A549 (cell line): ENCODE measurements around the gene CD151. TPM values are rescaled to one million over a fixed set of nuclear protein-coding genes. Genes with fewer than 3 reads are reported as not detected.

ENCODE experiments used
- ATAC-seq, 2 experiments: fragments of 200-7000 bp in 1 of 2; fragments of >200 bp in 1 of 2; cut with Nextera tagmentation in 1 of 2; cut with Tn5 transposase in 1 of 2; 3 replicates each; pipeline versions ENCODE4 v1.8.0 to v1.9.1; 2018 to 2020; ENCODE audit warnings: mild to moderate bottlenecking in 1 of 2, moderate library complexity in 1 of 2
- CTCF ChIA-PET: fragments of 300-600 bp; sonication (Branson Sonifier 250); formaldehyde crosslinking; extraction: SDS; loops from one replicate; lab custom pipeline; 2021; ENCODE audit warnings: antibody characterized with exemption, inconsistent platforms; lab: Yijun Ruan, JAX
- POLR2A ChIA-PET: fragments of 350-600 bp; formaldehyde crosslinking; extraction: SDS; loops from one replicate; lab custom pipeline; 2021; ENCODE audit warnings: antibody characterized with exemption, inconsistent platforms; lab: Yijun Ruan, JAX
- DNase-seq, 2 experiments: peaks; one replicate each; pipeline versions ENCODE4 v3.0.0 to v3.0.0-alpha.2; 2011 to 2016; ENCODE audit warnings: low read depth in 1 of 2, low spot score in 1 of 2
- FAIRE-seq: peaks from 2 replicates; lab custom pipeline; 2011; peaks lifted over from hg19 to GRCh38; lab: Jason Lieb, UNC
- H3K27ac ChIP-seq, 2 experiments: fragments of >200 bp; sonication (Bioruptor Twin); formaldehyde crosslinking; 3 replicates each; pipeline ENCODE4 v1.5.1; 2016 to 2017
- H3K4me1 ChIP-seq: fragments of >200 bp; sonication (Bioruptor Twin); formaldehyde crosslinking; 3 replicates; pipeline ENCODE4 v1.6.1; 2016
- H3K4me2 ChIP-seq: fragments of >200 bp; sonication (Bioruptor Twin); formaldehyde crosslinking; 3 replicates; pipeline ENCODE4 v1.6.1; 2016
- H3K4me3 ChIP-seq: fragments of >200 bp; sonication (Bioruptor Twin); formaldehyde crosslinking; 3 replicates; pipeline ENCODE4 v1.5.1; 2016
- H3K9me3 ChIP-seq: fragments of >200 bp; sonication (Bioruptor Twin); formaldehyde crosslinking; 3 replicates; pipeline ENCODE4 v1.6.1; 2016
- BHLHE40 ChIP-seq: IDR thresholded peaks from 2 replicates; pipeline ENCODE4 v1.6.1; 2012; ENCODE audit warnings: low read depth, low read length, inconsistent platforms
- CBX2 ChIP-seq: fragments of 200-600 bp; sonication (generic); IDR thresholded peaks from 2 replicates; pipeline ENCODE4 v1.6.1; 2016; ENCODE audit warnings: low read depth, mild to moderate bottlenecking, borderline replicate concordance
- CBX8 ChIP-seq: fragments of 200-600 bp; sonication (generic); IDR thresholded peaks from 2 replicates; pipeline ENCODE4 v1.6.1; 2016
- CEBPB ChIP-seq, 2 experiments: fragments of >200 bp in 1 of 2; sonication (Bioruptor Twin) in 1 of 2; formaldehyde crosslinking in 1 of 2; IDR thresholded peaks; 2 replicates each; pipeline ENCODE4 v1.6.1; 2012 to 2016
- CHD2 ChIP-seq: fragments of 150-350 bp; IDR thresholded peaks from 2 replicates; pipeline ENCODE4 v1.6.1; 2014; ENCODE audit warnings: low read length; ENCODE audit not compliant: partially characterized antibody
- EHMT2 ChIP-seq: fragments of 200-600 bp; sonication (generic); IDR thresholded peaks from 2 replicates; pipeline ENCODE4 v1.6.1; 2016; ENCODE audit warnings: antibody characterized with exemption, low read depth, mild to moderate bottlenecking, moderate library complexity
- EP300 ChIP-seq, 2 experiments: fragments of >200 bp; sonication (Bioruptor Twin); formaldehyde crosslinking; IDR thresholded peaks; 2 replicates in 1 of 2; 3 replicates in 1 of 2; pipeline ENCODE4 v1.6.1; 2016 to 2017
- HES2 ChIP-seq: fragments of >200 bp; sonication (Bioruptor Twin); formaldehyde crosslinking; IDR thresholded peaks from 2 replicates; pipeline ENCODE4 v1.6.1; 2016
- HEYL ChIP-seq: fragments of 250-450 bp; sonication (Bioruptor Pico); IDR thresholded peaks from 2 replicates; pipeline ENCODE4 v1.8.0; 2021; ENCODE audit warnings: mild to moderate bottlenecking, moderate library complexity
- HOXA7 ChIP-seq: fragments of 250-450 bp; sonication (Bioruptor Pico); IDR thresholded peaks from 2 replicates; pipeline ENCODE4 v1.5.0; 2020; ENCODE audit warnings: mild to moderate bottlenecking, moderate library complexity
- JUN ChIP-seq, 2 experiments: fragments of >200 bp; sonication (Bioruptor Twin); formaldehyde crosslinking; IDR thresholded peaks; 2 replicates in 1 of 2; 3 replicates in 1 of 2; pipeline ENCODE4 v1.6.1; 2016 to 2017
- JUNB ChIP-seq: fragments of >200 bp; sonication (Bioruptor Twin); formaldehyde crosslinking; IDR thresholded peaks from 2 replicates; pipeline ENCODE4 v1.6.1; 2016
- KDM1A ChIP-seq: fragments of 200-600 bp; sonication (generic); IDR thresholded peaks from 2 replicates; pipeline ENCODE4 v1.6.1; 2016; ENCODE audit warnings: low read depth, mild to moderate bottlenecking
- KDM5A ChIP-seq: fragments of 200-600 bp; sonication (generic); IDR thresholded peaks from 2 replicates; pipeline ENCODE4 v1.6.1; 2016; ENCODE audit warnings: antibody characterized with exemption, mild to moderate bottlenecking
- MAZ ChIP-seq: fragments of 150-350 bp; IDR thresholded peaks from 2 replicates; pipeline ENCODE4 v1.6.1; 2014; ENCODE audit warnings: antibody characterized with exemption, low read depth, low read length, borderline replicate concordance
- PBX3 ChIP-seq: IDR thresholded peaks from 2 replicates; pipeline ENCODE4 v1.6.1; 2012
- PHF8 ChIP-seq: fragments of 200-600 bp; sonication (generic); IDR thresholded peaks from 2 replicates; pipeline ENCODE4 v1.6.1; 2016; ENCODE audit warnings: low read depth, mild to moderate bottlenecking, antibody characterized with exemption, moderate library complexity, borderline replicate concordance
- POLR2A ChIP-seq: IDR thresholded peaks from 2 replicates; pipeline ENCODE4 v1.6.1; 2012; ENCODE audit warnings: mild to moderate bottlenecking, low read length
- POLR2AphosphoS2 ChIP-seq: conservative IDR thresholded peaks from 2 replicates; pipeline ENCODE4 v1.6.1; 2012; ENCODE audit warnings: low read length, improper control_type of control experiment, inconsistent platforms
- TFCP2L1 ChIP-seq: fragments of 250-450 bp; sonication (Bioruptor Pico); IDR thresholded peaks from 2 replicates; pipeline ENCODE4 v1.5.0; 2021; ENCODE audit warnings: mild to moderate bottlenecking
- ZFP36 ChIP-seq: fragments of 450-650 bp; IDR thresholded peaks from 2 replicates; pipeline ENCODE4 v1.6.1; 2014; ENCODE audit warnings: borderline replicate concordance; ENCODE audit not compliant: partially characterized antibody
- ZNF302 ChIP-seq: fragments of 250-450 bp; sonication (Bioruptor Pico); IDR thresholded peaks from 2 replicates; pipeline ENCODE4 v1.9.0; 2021; ENCODE audit warnings: inconsistent platforms, mild to moderate bottlenecking, moderate library complexity
- ZSCAN20 ChIP-seq: fragments of 250-450 bp; sonication (Bioruptor Pico); IDR thresholded peaks from 2 replicates; pipeline ENCODE4 v1.8.0; 2022; ENCODE audit warnings: mild to moderate bottlenecking, moderate library complexity
- WGBS: methylation state at CpG from one replicate; pipeline ENCODE4 v1.1.6; 2017; ENCODE audit errors: missing lambda C conversion rate; 5-methylcytosine and 5-hydroxymethylcytosine counted together
- polyA plus RNA-seq, 4 experiments: library from polyadenylated mRNA; depleted of rRNA in 3 of 4; stranded (reverse); fragments of >200 nt; fragmentation: RNase III in 1 of 4; extraction: RNeasy Plus Mini Kit Qiagen cat#74134 plus additional on column Dnase treatment in 1 of 4; gene quantifications; 2 replicates in 3 of 4; 3 replicates in 1 of 4; pipeline ENCODE4 v1.2.3, GENCODE V29; 2011 to 2017

Gene CD151
- polyA plus RNA-seq, 2 of the 4 experiments (the other 2 are of a cell fraction) = 409 to 701 TPM

GRCh38 chr11:868394-868793, 35.6 kb downstream of the CD151 start:
- Histone ChIP-seq H3K27ac (no peak overlapping the region), H3K4me1 (peaks cover 24% of the 10 kb centered on the region; the same call in 2 of the 3 replicates), H3K4me2 (no peak overlapping the region), H3K9me3 (no peaks in the 10 kb centered on the region), H3K4me3 (no peak overlapping the region)
- DNase-seq (no peak), FAIRE-seq (no peak), ATAC-seq (no peak)
- 87% methylated on average over 17 of the region's 17 CpGs for WGBS
- TF ChIP-seq CBX2 (no peak), PBX3 (peak; percentile 41)
- ChIA-PET POLR2A (interaction anchor here (1.1 kb wide), 1 partner anchor 23 kb away, joined by 3 read pairs; no protein-coding TSS in a partner anchor), CTCF (interaction anchor here (1.3 to 5.2 kb wide), 6 partner anchors 10 to 183 kb away, joined by 4 to 25 read pairs (median 10); no protein-coding TSS in a partner anchor)

DNA sequence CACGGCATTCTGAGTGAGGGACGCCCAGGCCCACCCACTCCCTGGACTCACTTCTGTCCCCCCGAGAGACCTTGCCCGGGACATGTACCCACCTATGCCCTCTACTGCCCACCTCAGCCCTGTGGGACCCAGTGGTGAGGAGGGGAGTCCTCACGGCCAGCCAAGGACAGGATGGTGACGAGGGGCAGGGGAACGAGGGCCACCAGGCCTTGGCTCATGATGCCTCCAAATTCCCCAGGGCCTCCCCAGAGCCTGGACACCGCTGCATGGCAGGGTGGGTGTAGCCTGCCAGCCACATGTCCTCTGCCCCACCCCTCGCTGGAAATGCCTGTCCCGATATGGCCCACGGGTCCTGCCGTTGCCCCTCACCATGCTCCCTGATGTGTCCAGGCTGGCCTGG, 36.0 kb downstream of the CD151 start:
- DNase-seq (no peak), ATAC-seq (no peak), FAIRE-seq (no peak)
- TF ChIP-seq CBX8 = no peak
- no peak for TF ChIP-seq CEBPB (IDR thresholded peaks at IDR 0.05)
- TF ChIP-seq PBX3 = no peak
- no peak for TF ChIP-seq HES2
- no peak for TF ChIP-seq JUNB
- no peak for TF ChIP-seq POLR2AphosphoS2
- TF ChIP-seq JUN (IDR thresholded peaks at IDR 0.05) = no peak; a peak in 1 of 5 replicates
- TF ChIP-seq MAZ = no peak
- POLR2A ChIA-PET = interaction anchor here (1.7 kb wide), 1 partner anchor 24 kb away, joined by 6 read pairs; no protein-coding TSS in a partner anchor
- 91% methylated on average over 10 of the region's 12 CpGs for WGBS
- Histone ChIP-seq H3K27ac (no peak overlapping the region), H3K4me1 (peaks cover 24% of the 10 kb centered on the region; the same call in 2 of the 3 replicates), H3K4me3 (no peak overlapping the region), H3K9me3 (no peaks in the 10 kb centered on the region), H3K4me2 (no peak overlapping the region)
- CTCF ChIA-PET = interaction anchor here (0.9 to 5.2 kb wide), 8 partner anchors 9 to 188 kb away, joined by 3 to 25 read pairs (median 4); no protein-coding TSS in a partner anchor

DNA sequence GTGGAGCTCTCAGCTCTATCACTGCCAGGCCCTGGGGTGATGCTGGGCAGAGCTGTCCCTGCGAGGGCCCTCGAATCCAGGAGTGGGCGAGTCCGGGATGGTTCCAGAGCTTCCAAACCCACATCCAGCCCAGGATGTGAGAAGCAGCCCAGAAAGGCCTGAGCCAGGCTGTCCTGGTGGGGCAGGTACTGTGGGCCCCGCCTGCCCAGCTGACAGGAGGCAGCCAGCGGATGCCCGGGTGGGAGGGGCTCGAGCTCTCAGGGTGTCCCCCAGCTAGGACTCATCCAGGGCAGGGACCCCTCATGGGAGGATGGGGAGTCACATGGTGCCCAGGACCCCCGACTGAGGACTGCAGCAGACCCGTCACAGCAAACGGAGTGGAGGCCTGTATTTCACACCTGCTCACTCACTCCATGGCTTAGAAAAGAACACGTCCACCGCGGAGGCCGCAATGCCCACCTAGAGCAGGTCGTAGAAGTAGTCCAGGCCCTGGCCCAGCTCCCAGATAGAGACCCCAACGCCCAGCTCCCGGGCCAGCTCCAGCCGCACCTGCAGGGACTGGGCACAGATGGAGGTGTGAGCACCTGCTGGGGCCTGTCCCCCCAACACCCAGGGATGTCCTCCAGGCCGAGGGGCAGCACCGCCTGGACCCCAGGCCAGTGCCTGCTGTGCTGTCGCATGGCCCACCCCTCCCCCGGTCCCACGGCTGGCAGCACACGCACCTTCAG, 36.8 kb downstream of the CD151 start:
- CTCF ChIA-PET = interaction anchor here (0.8 to 5.2 kb wide), 13 partner anchors 9 to 187 kb away, joined by 3 to 25 read pairs (median 4); partner anchors contain the start of gene AP2A2
- DNase-seq (no peak), FAIRE-seq (no peak), ATAC-seq (peak in 1 of 2 experiments; percentile 2; a peak in 3 of 6 replicates)
- Histone ChIP-seq H3K4me2 (no peak overlapping the region), H3K4me3 (no peak overlapping the region), H3K27ac (no peak overlapping the region), H3K9me3 (no peaks in the 10 kb centered on the region), H3K4me1 (peaks cover 24% of the 10 kb centered on the region; the same call in 2 of the 3 replicates)
- TF ChIP-seq CHD2 (no peak), PHF8 (no peak), KDM1A (no peak), BHLHE40 (no peak), ZSCAN20 (no peak), KDM5A (no peak), POLR2A (no peak), HEYL (no peak), HOXA7 (no peak), ZFP36 (no peak), ZNF302 (CRISPR knock-in tag) (no peak), EHMT2 (no peak), EP300 (IDR thresholded peaks at IDR 0.05) (no peak), TFCP2L1 (CRISPR knock-in tag) (no peak)
- POLR2A ChIA-PET = interaction anchor here (1.7 kb wide), 1 partner anchor 25 kb away, joined by 6 read pairs; no protein-coding TSS in a partner anchor
- WGBS = 88% methylated on average over 14 of the region's 25 CpGs
